GM18861 (cell line): ENCODE measurements around the gene FRMD1.
"Not testable (repeated sequence)": the region's sequence is repeated elsewhere in the genome, so short reads cannot be mapped to it uniquely, and the experiment has no call there.

Experiments used
- ATAC-seq: cut with Tn5 transposase; IDR thresholded peaks from one replicate; pipeline ENCODE4 v1.9.1; 2021; ENCODE audit not compliant: unreplicated experiment

Gene FRMD1

GRCh38 chr6:168081858-168082546, 3.0 kb upstream of the FRMD1 start:
- no peak for ATAC-seq

GRCh38 chr6:168080393-168081077, 1.5 kb upstream of the FRMD1 start:
- no peak for ATAC-seq

GRCh38 chr6:168078175-168078942, 653 bp downstream of the FRMD1 start:
- no peak for ATAC-seq

GRCh38 chr6:168077401-168077800, 1.6 kb downstream of the FRMD1 start:
- not testable (repeated sequence) for ATAC-seq

GRCh38 chr6:168075787-168076202, 3.2 kb downstream of the FRMD1 start:
- no peak for ATAC-seq

- no peak for ATAC-seq
Observed at GRCh38 chr6:168075216-168075615, 3.8 kb downstream of the FRMD1 start.

GRCh38 chr6:168073937-168074730, 4.9 kb downstream of the FRMD1 start:
- ATAC-seq: no peak

GRCh38 chr6:168072730-168073129, 6.3 kb downstream of the FRMD1 start:
- no peak for ATAC-seq

- no peak for ATAC-seq
Observed at GRCh38 chr6:168072261-168072660, 6.8 kb downstream of the FRMD1 start.

GRCh38 chr6:168071620-168072019, 7.4 kb downstream of the FRMD1 start:
- no peak for ATAC-seq

GRCh38 chr6:168070804-168071203, 8.2 kb downstream of the FRMD1 start:
- no peak for ATAC-seq

- ATAC-seq: no peak
Observed at GRCh38 chr6:168067081-168067759, 11.8 kb downstream of the FRMD1 start.

- ATAC-seq: no peak
Observed at GRCh38 chr6:168064226-168064807, 14.7 kb downstream of the FRMD1 start.

- ATAC-seq: no peak
Observed at GRCh38 chr6:168063431-168063830, 15.6 kb downstream of the FRMD1 start.

GRCh38 chr6:168062346-168063289, 16.4 kb downstream of the FRMD1 start:
- no peak for ATAC-seq

GRCh38 chr6:168061269-168062210, 17.5 kb downstream of the FRMD1 start:
- no peak for ATAC-seq

- no peak for ATAC-seq
Observed at GRCh38 chr6:168060521-168060931, 18.5 kb downstream of the FRMD1 start.
